Activated CD8-positive, alpha-beta memory T cell treated with anti-CD3 and anti-CD28 coated beads, Interleukin-2, amount 50 U/mL, for 24 hours (primary cell): ENCODE data around the gene DLG2.
"Not testable (repeated sequence)": the region's sequence is repeated elsewhere in the genome, so short reads cannot be mapped to it uniquely, and the experiment has no call there.

Source experiments
- DNase-seq: peaks from one replicate; pipeline ENCODE4 v3.0.0-alpha.2; 2020; ENCODE audit errors: extremely low read depth

DLG2 gene

DNA sequence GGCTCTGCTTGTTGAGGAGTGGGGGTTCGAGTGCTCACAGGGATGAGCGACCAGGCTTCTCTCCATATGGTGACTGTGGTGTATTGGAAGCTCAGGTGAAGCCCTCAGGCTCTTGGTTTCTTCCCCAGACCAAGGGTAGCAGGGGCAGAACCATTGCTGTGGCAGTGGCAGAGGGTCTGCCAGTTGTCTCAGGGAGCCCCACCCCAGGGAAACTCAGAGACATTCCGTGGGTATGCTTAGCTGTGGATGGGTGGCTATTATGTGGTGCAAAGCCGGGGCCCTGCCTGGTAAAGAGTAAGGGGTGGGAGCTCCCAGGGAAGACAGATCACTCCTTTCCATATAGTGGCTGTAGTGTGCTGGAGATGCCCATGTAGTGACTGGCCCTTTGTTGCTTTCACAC lies 167.8 kb downstream of the DLG2 start:
- DNase-seq: no peak

DNA sequence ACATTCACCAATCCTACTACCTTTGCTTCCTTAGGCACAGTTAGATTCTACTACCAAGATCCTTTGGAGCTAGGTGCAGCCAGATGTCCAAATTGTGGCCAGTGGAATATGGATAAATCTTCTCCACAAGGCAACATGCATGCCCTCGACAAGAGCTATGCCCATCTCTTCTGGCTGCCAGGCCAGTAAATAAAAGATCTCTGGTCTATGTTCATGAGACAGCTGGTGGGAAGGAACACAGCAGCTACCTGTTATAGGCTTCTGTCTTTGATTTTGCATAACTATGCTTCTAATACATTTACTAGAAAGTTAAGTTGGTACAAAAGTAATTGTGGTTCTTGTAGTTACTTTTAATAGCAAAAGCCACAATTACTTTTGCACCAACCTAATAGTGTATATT lies 182.7 kb downstream of the DLG2 start:
- no peak for DNase-seq

DNA sequence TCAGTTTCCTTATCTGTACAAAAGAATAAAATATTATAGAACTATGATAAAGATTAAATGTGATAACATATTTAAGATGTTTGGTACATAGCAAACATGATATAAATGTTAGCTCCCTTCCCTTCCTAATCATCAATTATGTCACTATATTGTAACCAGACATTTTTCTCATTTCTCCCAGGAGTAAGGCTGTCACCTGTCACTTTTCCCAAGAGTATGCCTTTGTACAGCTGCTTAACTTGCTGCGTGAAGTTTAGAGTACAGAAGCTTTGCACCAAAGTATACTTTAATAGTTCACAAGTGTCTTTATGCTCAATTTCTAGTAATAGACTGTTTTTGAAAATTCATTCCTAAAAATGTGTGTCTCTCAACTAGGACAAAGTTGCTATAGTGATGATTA lies 186.9 kb downstream of the DLG2 start:
- no peak for DNase-seq

DNA sequence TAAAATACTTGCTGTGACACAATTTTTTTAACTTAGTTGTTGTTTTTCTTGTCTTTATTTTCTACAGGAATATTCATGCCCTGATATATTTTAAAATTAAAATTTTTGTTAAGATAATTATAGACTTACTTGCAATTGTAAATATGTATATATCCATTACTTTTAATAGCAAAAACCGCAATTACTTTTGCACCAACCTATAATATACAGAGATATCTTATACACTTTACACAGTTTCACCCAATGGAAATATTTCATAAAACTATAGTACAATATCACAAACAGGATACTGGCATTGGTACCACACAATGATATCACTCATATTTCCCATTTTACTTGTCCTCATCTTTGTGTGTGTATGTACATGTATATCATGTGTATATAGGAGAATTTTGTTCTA lies 188.8 kb downstream of the DLG2 start:
- DNase-seq: no peak

DNA sequence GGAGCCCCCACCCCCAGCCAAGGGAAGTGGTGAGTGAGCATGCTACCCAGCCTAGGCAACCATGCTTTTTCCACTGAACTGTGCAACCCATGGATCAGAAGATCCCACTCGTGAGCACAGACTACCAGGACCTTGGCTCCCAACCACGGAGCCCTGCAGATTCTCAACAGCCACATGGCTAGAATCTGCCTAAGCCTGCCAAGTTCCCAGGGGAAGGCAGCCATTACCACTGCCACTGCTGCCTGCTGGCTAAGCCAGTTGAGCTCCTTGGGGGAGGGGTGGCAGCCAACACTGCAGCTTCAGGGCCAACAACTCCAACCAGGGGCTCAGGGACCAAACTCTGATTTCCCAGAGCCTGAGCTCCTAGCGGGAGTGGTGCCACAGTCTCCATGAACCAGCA lies 195.8 kb downstream of the DLG2 start:
- no peak for DNase-seq

DNA sequence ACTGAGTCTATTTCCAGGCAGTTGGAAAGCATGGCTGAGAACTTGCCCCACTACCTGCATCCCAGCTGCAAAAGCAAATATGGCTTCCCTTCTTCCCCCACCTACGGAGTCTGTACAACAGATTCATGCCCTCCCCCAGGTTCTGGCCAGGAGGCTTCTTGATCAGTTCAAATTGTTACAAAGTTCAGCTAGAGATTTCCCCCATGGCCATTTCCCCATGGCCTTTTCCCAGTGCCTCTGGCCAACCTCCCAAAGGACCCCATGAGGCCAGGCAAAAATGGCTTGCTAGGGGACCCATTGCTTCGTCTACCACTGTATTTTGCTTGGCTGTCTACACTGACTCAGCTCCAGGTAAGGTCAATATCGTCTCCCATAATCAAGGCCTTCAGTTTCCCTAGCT lies 203.3 kb downstream of the DLG2 start:
- DNase-seq: no peak

DNA sequence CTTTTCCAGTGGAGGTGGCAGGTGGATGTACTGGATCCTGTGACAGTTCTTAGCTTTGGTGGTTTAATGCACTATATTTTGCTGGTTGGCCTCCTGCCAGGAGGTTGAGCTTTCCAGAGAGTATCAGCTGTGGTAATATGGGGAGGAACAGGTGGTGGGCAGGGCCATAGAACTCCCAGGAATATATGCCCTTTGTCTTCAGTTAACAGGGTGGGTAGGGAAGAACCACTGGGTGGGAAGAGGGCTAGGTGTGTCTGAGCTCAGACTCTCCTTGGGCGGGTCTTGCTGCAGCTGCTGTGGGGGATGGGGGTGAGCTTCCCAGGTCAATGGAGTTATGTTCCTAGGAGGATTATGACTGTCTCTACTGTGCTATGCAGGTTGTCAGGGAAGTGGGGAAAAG lies 203.8 kb downstream of the DLG2 start:
- DNase-seq: no peak

DNA sequence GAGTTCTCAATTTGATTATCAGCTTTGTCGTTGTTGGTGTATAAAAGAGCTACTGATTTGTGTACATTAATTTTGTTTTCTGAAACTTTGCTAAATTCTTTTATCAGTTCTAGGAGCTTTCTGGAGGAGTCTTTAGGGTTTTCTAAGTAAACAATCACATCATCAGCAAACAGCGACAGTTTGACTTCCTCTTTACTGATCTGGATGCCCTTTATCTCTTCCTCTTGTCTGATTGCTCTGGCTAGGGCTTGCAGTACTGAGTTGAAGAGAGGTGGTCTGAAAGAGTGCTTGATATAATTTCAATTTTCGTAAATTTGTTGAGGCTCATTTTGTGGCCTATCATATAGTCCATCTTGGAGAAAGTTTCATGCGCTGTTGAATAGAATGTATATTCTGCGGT lies 213.0 kb downstream of the DLG2 start:
- no peak for DNase-seq

DNA sequence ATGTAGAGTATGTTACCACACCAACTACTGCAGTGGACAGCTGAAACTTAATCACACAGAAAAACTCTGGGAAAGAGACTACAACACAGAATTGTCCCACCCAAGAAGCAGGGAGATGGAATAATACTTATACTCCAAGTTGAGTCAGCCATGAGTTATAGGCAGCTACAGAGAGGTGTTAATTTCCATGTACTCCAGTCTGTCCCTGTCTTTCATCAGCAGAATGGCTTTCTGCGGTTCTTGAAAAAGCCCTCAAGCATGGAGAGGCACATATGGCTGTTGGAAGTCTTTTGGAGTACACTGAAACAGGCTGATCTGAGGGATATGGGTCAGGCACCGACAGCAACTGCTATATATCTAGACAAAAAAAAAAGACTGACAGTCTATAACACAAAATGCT lies 219.5 kb downstream of the DLG2 start:
- DNase-seq: no peak

DNA sequence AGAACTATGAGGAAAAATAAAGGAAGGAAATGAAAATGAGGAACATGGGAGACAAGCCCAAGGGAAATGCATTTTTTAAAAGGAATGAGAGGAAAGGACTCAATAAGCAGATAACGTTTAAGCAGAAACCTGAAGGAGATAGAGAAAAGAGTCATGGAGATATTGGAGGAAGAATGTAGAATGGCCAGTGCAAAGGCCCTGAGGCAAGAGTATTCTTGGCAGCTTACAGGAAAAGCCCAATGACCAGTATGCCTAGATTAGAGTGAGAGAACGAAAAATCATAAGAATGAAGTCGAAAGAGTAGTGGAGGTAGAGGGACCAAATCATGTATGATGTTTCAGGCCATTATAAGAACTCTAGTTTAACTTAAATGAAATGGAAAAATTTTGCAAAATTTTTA lies 220.3 kb downstream of the DLG2 start:
- no peak for DNase-seq

DNA sequence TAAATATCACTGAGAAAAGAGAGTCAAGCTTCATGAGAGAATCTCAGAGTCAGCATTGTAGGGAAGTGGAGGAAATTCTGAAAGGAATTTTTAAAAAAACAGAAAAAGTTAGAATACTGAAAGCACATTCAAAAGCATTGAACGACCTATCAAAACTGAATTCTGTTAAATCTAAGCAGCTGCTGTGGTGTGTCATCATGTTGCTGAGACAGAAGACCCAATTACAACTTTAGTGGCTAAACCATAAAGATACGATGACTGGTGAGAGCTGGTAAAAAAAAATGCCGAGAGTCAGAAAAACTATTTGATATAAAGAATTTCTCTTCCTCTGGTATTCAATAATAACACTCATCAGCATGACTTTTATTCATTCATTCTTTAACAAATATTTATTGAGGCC lies 220.8 kb downstream of the DLG2 start:
- no peak for DNase-seq

DNA sequence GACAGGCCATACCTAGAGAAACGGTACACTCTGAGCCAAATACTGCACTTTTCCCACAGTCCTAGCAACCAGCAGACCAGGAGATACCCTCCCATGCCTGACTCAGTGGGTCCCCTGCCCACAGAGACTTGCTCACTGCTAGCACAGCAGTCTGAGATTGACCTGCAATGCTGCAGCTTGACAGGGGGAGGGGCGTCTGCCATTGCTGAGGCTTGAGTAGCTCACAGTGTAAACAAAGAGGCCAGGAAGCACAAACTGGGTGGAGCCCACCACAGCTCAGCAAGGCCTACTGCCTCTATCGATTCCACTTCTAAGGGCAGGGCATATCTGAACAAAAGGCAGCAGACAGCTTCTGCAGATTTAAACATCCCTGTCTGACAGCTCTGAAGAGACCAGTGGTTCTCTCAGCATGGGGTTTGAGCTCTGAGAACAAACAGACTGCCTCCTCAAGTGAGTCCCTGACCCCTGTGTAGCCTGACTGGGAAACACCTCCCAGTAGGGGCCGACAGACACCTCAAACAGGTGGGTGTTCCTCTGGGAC lies 231.6 kb downstream of the DLG2 start:
- not testable (repeated sequence) for DNase-seq

DNA sequence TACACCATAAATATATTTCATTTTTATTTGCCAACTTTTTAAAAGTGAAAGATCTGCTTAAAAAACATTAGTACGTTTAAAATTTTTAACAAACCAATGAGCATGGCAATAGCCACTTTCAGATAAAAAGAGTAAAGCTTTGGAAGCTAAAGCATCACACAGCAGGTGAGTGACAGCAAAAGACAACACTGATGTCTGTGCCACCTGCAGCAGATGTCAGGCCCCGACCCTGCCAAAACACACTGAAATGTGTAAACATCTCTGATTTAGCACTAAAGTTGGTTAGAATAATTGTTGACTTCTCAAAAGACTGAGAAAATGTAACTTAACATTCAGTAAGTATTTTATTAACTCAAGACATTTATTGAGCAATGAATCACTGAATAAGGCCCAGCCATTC lies 232.9 kb downstream of the DLG2 start:
- no peak for DNase-seq

DNA sequence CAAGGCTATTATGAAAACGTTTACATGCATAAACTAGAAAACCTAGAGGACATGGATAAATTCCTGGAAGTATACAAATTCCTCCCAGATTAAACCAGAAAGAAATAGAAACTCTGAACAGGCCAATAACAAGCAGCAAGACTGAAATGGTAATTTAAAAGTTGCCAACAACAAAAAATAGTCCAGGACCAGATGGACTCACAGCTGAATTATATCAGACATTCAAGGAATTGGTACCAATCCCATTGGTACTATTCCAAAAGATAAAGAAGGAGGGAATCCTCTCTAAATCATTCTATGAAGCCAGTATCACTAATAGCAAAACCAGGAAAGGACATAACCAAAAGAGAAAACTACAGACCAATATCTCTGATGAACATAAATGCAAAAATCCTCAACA lies 236.0 kb downstream of the DLG2 start:
- no peak for DNase-seq

DNA sequence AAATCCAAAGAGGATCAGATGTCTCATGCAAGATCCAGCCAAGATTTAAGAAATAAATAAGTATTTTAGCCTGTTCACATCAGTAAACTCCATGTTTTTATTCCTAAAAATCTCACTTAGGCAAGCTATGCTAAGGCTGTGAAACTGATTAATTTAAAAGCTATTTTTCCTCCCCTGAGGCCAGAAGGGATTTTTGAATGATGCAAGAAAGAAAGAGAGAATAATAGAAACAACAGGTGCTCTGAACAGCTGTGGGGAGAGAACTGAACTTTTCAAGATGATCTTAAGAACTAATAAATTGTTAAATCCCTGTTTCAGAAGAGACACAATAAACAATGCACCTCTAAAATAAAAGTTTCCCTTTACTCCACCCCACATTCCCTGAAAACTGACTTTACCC lies 241.6 kb downstream of the DLG2 start:
- no peak for DNase-seq

DNA sequence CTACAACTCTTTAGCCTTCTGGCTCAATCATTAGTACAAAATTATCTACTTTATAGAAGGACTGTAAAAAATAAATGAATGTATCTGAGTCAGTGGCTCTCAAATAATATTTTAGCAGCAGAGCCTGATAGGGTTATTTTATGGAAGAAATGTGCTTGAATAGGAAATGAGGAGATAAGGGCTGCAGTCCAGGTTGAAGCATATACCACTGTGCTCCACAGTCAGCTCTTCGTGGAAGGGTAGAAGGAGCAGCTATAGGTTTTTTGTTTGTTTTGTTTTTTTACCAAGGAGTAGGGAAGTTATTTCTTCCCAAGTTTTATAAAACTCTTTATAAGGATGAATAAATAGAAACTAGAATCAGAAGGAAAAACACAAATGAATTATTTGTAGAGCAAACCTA lies 242.0 kb downstream of the DLG2 start:
- no peak for DNase-seq

DNA sequence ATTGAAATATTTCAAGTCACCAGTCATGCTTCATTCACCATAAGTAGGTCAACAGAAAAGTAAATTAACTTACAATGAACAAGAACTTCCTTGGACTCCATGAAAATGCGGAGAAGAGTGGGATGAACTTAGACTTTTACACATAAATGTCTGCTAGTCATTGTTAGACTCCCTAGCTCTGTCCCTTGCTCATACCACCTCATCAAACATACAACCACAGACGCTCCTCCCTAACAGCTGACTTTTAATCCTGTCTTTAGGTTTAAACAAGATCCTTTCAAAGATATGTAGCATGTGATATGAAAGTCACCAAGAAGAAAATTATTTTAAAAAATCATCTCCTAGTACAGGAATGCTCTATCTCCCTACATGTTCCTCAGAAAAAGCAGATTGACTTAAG lies 248.1 kb downstream of the DLG2 start:
- DNase-seq: no peak

DNA sequence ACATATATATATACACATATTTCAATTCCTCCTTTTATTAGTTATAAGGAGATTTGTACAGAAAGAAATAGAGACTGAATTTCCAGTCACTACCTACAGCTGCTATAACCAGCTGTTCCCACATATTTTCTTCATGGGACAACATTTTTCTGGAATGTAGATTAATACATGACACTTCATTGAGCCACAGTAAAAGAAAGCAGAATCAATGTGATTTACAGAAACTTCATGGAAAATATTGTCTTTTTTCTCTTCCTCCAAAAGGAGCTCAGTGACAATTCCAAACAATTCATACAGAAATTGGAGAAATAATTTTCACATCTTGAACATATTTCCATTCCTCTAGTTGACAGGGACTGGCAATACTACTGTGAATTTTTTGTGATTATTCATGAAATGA lies 249.2 kb downstream of the DLG2 start:
- DNase-seq: no peak

DNA sequence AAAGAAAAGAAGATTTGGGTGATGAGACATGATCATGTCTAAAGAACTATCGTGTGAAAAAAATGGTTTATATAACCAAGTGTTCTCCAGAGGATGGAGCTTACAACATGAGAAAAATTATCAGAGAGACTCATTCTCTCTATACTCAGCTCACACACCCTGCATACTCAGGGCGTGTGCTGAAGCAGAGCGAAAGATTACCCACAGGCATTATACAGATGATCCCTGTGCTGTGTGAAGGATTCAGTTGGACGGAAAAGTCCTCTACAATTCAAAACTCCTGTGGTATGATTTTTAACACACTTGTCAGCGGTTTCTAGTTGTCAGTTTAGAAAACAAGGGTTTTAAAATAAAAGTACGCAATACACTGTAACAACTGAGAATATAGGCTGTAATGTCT lies 267.3 kb downstream of the DLG2 start:
- no peak for DNase-seq

DNA sequence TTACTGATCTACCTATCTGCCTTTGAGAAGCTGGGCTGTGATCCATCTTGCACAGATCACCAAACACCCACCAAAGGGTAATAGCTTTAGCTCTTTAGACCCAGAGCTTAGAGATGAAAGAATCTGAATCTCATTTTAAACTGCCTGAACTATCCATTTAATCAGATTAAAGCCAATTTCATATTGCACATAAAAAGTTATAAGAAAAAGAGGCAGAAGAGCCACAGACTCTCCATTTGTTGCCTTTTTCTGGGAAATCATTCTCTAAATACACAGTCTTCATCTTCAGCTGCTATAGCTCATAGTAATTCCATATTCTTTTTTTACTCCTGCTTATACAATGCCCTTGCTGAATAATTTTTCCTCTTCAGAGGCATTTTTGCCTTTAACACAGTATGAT lies 271.2 kb downstream of the DLG2 start:
- no peak for DNase-seq

DNA sequence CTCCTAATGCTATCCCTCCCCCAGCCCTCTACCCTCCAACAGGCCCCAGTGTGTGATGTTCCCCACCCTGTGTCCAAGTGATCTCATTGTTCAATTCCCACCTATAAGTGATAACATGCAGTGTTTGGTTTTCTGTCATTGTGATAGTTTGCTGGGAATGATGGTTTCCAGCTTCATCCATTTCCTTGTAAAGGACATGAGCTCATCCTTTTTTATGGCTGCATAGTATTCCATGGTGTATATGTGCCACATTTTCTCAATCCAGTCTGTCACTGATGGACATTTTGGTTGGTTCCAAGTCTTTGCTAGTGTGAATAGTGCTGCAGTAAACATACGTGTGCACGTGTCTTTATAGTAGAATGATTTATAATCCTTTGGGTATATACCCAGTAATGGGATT lies 277.6 kb downstream of the DLG2 start:
- not testable (repeated sequence) for DNase-seq

DNA sequence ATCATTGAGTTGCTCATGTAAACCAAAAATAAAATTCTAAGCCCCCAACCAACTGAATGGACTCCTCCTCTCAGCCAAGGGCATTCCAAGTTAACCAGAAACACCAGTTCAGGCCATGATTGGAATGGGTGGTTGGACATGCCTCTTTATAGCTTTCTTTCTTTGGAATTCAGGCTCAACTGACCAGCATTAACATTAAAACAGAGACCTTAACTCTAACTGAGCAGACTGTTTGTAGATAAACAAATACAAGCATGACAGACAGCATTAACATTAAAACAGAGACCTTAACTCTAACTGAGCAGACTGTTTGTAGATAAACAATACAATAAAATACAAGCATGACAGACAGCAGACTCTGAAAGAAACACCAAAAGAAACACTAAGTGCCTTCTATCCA lies 278.2 kb downstream of the DLG2 start:
- DNase-seq: no peak

DNA sequence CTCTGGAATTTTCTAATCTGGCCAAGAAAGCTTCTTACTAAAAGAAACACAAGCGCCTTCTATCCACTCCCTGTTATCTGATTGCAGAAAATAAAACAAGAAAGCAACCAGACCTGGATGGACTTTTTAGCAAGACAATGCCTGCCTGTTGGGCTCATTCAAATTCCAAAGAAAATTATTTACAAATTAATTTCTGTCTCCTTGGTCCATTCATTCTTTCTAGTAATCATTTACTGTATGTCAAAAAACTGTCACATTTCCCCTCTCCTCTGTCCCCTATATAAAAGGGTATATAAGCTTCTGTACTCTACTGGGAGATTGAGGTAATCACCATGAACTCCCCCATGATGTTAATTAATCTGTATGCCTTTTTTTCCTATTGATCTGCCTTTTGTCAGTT lies 279.9 kb downstream of the DLG2 start:
- no peak for DNase-seq

DNA sequence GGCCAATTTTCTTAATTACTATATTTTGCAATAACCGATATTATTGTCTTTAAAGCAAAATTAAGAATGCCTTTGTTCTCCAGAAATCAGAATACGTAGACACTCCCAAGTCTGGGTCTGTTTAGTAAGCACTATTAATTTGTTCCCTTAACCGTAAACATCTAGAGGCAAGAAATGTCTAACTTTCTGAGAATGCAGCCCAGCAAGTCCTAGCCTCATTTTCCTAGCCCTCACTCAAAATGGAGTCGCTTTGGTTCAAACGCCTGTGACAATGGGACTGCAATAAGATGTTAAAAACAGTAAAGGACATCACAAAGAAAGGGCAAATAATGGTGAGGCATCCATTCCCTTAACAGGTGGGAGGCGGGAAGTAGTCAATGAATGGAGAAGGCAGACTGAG lies 280.7 kb downstream of the DLG2 start:
- DNase-seq: no peak

DNA sequence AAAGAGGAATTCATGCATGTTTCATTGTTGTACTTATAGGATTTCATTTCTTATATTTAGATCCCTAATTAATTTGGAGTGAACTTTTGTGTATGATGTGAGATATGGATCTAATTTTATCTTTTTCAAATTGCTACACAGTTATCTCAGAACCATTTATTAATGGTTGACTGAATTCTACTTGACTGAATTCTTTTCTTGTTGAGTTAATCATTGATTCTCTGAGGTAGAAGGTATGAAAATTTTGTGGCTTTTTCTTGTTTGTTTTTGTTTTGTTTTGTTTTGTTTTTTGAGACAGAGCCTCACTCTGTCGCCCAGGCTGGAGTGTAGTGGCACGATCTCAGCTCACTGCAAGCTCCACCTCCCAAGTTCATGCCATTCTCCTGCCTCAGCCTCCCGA lies 286.3 kb downstream of the DLG2 start:
- DNase-seq: not testable (repeated sequence)
